Vagina (tissue), 2 donors: Measurements from ENCODE around the gene WFDC8. TPM values are rescaled to one million over a fixed set of nuclear protein-coding genes. Genes with fewer than 3 reads are reported as not detected.
A peak's percentile ranks its signal among the peaks of the same experiment; 100 is the strongest.

Source experiments
- DNase-seq, 2 donors: peaks; one replicate each; pipeline ENCODE4 v3.0.0-alpha.2; 2017; ENCODE audit errors: extremely low spot score in 2 of 2
- H3K27ac ChIP-seq: fragments of 200-600 bp; sonication (generic); one replicate; pipeline ENCODE4 v1.5.1; 2019
- H3K27me3 ChIP-seq: fragments of 200-600 bp; sonication (generic); one replicate; pipeline ENCODE4 v1.5.1; 2019
- H3K36me3 ChIP-seq, 2 donors: fragments of 200-600 bp; sonication (generic); one replicate each; pipeline ENCODE4 v1.5.1; 2017 to 2019
- H3K4me1 ChIP-seq: fragments of 200-600 bp; sonication (generic); one replicate; pipeline ENCODE4 v1.5.1; 2019
- H3K4me3 ChIP-seq, 2 donors: fragments of 200-600 bp; sonication (generic); 1 replicate in 1 of 2; 2 replicates in 1 of 2; pipeline ENCODE4 v1.5.1; 2016 to 2019
- H3K9me3 ChIP-seq: fragments of 200-600 bp; sonication (generic); one replicate; pipeline ENCODE4 v1.5.1; 2019
- POLR2A ChIP-seq, 2 donors: fragments of 450-650 bp; IDR thresholded peaks; one replicate each; pipeline ENCODE4 v1.6.1; 2017; ENCODE audit warnings: antibody characterized with exemption in 2 of 2, mild to moderate bottlenecking in 2 of 2, moderate library complexity in 2 of 2
- POLR2AphosphoS5 ChIP-seq, 2 donors: sonication (generic); formaldehyde crosslinking; IDR thresholded peaks; one replicate each; pipeline ENCODE4 v1.9.0; 2017; ENCODE audit warnings: antibody characterized with exemption in 2 of 2, mild to moderate bottlenecking in 2 of 2, low read depth in 1 of 2; ENCODE audit not compliant: insufficient read depth in 1 of 2
- intact Hi-C: fragments of 100-400 bp; cut with DNase I; formaldehyde crosslinking; loops from one replicate; pipeline ENCODE4 v1.15.1; 2023
- total RNA-seq: library from RNA; depleted of rRNA; stranded (reverse); fragments of >200 nt; gene quantifications from one replicate; pipeline ENCODE4 v1.2.3, GENCODE V29; 2016
- TF ChIP-seq, protein P1 (sequence below), 3 experiments: fragments of 450-650 bp in 2 of 3; fragments of 200-600 bp in 1 of 3; sonication (generic) in 1 of 3; IDR thresholded peaks; one replicate each; pipeline ENCODE4 v1.5.1; 2017 to 2019; ENCODE audit warnings: antibody characterized with exemption in 3 of 3, mild to moderate bottlenecking in 2 of 3, moderate library complexity in 2 of 3

The WFDC8 gene
- total RNA-seq, 1 donor from 2014 or later: not detected

DNA sequence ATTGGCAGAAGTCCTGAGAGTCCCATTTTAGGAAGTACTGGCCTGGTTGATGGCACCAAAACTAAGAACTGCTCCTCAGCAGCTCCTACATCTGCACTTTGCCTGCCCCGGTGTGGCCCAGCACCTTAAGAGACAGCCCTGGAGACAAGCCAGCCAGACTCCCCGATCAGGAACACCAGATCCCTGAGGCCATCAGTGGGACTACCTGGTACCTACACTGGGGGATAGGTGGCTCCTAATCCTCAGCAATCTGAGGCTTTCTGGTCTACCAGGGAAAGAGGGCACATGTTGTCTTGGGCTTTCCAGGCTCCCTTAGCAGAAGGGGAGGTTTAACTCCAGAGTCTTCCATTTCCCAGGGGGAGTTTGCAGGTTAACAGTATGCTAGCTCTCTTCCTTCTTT lies 39.7 kb downstream of the WFDC8 start, which contains the start of gene WFDC6:
Gene WFDC6 (minus strand): TSS at position 101 of the 400 bp plus-strand sequence. CDS start 75 bp downstream, at position 26.
- intact Hi-C loops: no loop called here
- no peak for DNase-seq
- no peaks in the 10 kb centered on the region for H3K9me3 ChIP-seq
- H3K27ac ChIP-seq: no peak within 1 kb of the TSS
- no peaks in the 10 kb centered on the region for H3K4me1 ChIP-seq
- TF ChIP-seq, protein P1, sequence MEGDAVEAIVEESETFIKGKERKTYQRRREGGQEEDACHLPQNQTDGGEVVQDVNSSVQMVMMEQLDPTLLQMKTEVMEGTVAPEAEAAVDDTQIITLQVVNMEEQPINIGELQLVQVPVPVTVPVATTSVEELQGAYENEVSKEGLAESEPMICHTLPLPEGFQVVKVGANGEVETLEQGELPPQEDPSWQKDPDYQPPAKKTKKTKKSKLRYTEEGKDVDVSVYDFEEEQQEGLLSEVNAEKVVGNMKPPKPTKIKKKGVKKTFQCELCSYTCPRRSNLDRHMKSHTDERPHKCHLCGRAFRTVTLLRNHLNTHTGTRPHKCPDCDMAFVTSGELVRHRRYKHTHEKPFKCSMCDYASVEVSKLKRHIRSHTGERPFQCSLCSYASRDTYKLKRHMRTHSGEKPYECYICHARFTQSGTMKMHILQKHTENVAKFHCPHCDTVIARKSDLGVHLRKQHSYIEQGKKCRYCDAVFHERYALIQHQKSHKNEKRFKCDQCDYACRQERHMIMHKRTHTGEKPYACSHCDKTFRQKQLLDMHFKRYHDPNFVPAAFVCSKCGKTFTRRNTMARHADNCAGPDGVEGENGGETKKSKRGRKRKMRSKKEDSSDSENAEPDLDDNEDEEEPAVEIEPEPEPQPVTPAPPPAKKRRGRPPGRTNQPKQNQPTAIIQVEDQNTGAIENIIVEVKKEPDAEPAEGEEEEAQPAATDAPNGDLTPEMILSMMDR (IDR thresholded peaks at IDR 0.05): no peak
- no peak for TF ChIP-seq POLR2A (IDR thresholded peaks at IDR 0.05)
- no peak for TF ChIP-seq POLR2AphosphoS5 (IDR thresholded peaks at IDR 0.05; ENCODE audit: insufficient read depth in 1 of 2, low read depth in 1 of 2)
- no peak within 1 kb of the TSS for H3K4me3 ChIP-seq
- no peaks in the 10 kb centered on the region for H3K27me3 ChIP-seq
- H3K36me3 ChIP-seq: no peaks in the 10 kb centered on the region

DNA sequence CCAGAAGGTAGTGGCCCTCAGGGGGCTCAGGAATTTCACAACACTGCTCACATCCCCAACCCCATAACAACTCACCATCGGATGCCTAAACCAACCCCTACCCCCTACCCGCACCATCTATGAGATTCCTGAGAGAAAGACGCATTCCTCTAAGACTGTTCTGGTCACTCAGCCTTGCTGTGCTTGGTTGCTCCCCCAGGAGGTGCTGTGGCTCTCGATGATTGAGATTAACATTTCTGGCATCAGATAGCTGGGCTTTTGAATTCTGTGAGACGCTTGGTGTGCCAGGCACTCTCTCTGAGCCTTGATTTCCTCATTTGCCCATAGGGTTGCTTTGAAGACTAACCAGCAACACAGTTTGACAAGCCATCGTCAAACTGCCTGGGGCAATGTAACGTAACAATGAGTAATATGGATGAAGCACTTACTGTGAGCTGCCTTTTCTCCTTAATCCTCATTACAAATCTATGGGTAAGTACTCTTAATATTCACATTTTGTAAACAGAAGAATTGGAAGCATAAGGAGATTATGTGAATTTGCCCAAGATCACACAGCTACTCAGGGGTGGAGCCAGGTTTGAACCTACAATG lies 40.8 kb downstream of the WFDC8 start:
- Histone ChIP-seq H3K4me3 (no peak overlapping the region), H3K9me3 (no peaks in the 10 kb centered on the region), H3K4me1 (no peaks in the 10 kb centered on the region), H3K27me3 (no peaks in the 10 kb centered on the region), H3K27ac (no peak overlapping the region), H3K36me3 (no peaks in the 10 kb centered on the region)
- intact Hi-C loops: no loop called here
- DNase-seq: peak in 1 of 2 donors; percentile 76
- TF ChIP-seq, protein P1 (IDR thresholded peaks at IDR 0.05): no peak
- no peak for TF ChIP-seq POLR2AphosphoS5 (IDR thresholded peaks at IDR 0.05; ENCODE audit: insufficient read depth in 1 of 2, low read depth in 1 of 2)
- TF ChIP-seq POLR2A (IDR thresholded peaks at IDR 0.05): no peak

DNA sequence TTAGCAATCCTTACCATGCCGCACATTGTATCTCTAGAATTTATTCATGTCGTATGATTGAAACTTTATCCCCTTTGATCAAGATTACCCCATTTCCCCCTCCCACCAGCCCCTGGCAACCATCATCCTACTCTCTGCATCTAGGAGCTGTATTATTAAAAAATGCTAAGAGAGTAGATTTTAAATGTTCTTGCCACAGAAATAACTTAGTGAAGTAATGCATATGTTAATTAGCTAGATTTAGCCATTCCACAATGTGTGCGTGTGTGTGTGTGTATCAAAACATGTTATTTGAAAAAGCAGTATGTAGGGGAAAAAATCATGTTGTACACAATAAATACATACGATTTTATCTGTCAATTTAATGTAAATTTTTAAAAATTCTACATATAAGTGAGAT lies 51.8 kb downstream of the WFDC8 start:
- no peaks in the 10 kb centered on the region for H3K36me3 ChIP-seq
- H3K4me1 ChIP-seq: no peaks in the 10 kb centered on the region
- no peaks in the 10 kb centered on the region for H3K9me3 ChIP-seq
- H3K27me3 ChIP-seq: no peaks in the 10 kb centered on the region
- no peak overlapping the region for H3K4me3 ChIP-seq
- intact Hi-C loops: no loop called here
- no peak overlapping the region for H3K27ac ChIP-seq
- peak in 1 of 2 donors; percentile 6 for DNase-seq
- TF ChIP-seq POLR2A (IDR thresholded peaks at IDR 0.05) (no peak), POLR2AphosphoS5 (IDR thresholded peaks at IDR 0.05; ENCODE audit: insufficient read depth in 1 of 2, low read depth in 1 of 2) (no peak)
- TF ChIP-seq, protein P1 (IDR thresholded peaks at IDR 0.05): no peak

DNA sequence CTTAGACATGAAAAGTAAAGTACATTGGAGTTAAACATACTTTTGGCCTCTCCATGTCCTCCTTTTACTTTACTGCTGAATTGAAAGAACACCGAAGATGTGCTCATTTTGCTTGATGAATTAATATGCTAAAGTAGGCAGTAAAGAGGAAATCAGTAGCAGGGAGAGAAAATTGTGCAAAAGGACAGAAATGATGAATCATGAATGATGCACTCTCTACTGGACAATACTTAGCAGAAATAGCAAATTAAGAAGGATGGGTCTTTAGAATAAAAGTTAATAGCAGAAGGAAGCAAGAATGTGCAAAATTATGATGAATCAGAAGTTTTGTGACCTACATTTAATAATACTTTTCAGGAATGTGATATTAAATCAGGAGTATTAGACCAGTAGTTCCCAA lies 55.3 kb downstream of the WFDC8 start:
- H3K36me3 ChIP-seq: no peaks in the 10 kb centered on the region
- intact Hi-C loops: no loop called here
- H3K9me3 ChIP-seq: no peaks in the 10 kb centered on the region
- no peak overlapping the region for H3K27ac ChIP-seq
- TF ChIP-seq, protein P1 (IDR thresholded peaks at IDR 0.05): no peak
- no peak for TF ChIP-seq POLR2AphosphoS5 (IDR thresholded peaks at IDR 0.05; ENCODE audit: insufficient read depth in 1 of 2, low read depth in 1 of 2)
- TF ChIP-seq POLR2A (IDR thresholded peaks at IDR 0.05): no peak
- H3K27me3 ChIP-seq: no peaks in the 10 kb centered on the region
- H3K4me3 ChIP-seq: no peak overlapping the region
- DNase-seq: no peak
- H3K4me1 ChIP-seq: peaks cover 2% of the 10 kb centered on the region

DNA sequence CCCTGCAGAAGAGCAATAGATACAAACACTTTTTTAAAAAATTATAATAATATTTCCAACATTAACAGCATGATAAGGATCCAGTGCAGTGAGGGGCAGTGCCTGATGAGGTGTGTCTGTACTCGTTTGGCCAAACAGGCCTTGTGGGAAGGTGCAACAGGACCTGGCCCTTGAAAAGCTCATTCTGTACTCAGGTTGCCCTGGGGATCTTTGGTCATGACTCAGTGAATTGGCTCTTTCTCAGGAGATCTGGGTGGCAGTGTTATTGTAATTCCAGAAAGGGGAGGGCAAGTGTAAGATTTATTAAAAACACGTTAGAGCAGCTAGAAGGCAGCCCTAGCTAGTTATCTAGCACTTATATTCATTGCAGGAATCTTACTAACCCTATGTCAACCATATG lies 60.8 kb downstream of the WFDC8 start:
- Histone ChIP-seq H3K27me3 (no peaks in the 10 kb centered on the region), H3K9me3 (no peaks in the 10 kb centered on the region), H3K36me3 (no peaks in the 10 kb centered on the region), H3K4me3 (no peak overlapping the region), H3K4me1 (peaks cover 5% of the 10 kb centered on the region), H3K27ac (no peak overlapping the region)
- DNase-seq: peak in 1 of 2 donors; percentile 56
- TF ChIP-seq POLR2AphosphoS5 (IDR thresholded peaks at IDR 0.05; ENCODE audit: insufficient read depth in 1 of 2, low read depth in 1 of 2) (peak in 1 of 2 donors; percentile 43), POLR2A (IDR thresholded peaks at IDR 0.05) (no peak)
- TF ChIP-seq, protein P1 (IDR thresholded peaks at IDR 0.05): no peak
- intact Hi-C loops: no loop called here
